ENCODE results near the gene SLC25A26. TPM values are rescaled to one million over a fixed set of nuclear protein-coding genes. Genes with fewer than 3 reads are reported as not detected.

SLC25A26 gene
- total RNA-seq (10 to 100 TPM; 17.3 to 32.3 (median 22.6) TPM), polyA plus RNA-seq (10 to 100 TPM; 19.9 to 27.7 TPM)
- long read RNA-seq, donor 1, transcript SLC25A26-201 (9 exons, 1,023 nt), result major isoform, 33 of 84 reads
- long read RNA-seq, donor 1, partial matches to known transcripts, result 29 of 84 reads
- long read RNA-seq, donor 1, other reads (novel, unspliced or antisense), result 22 of 84 reads
- long read RNA-seq, donor 2, transcript SLC25A26-201 (9 exons, 1,023 nt), result major isoform, 7 of 25 reads
- long read RNA-seq, donor 2, partial matches to known transcripts, result 18 of 25 reads
- long read RNA-seq, donor 2, other reads (novel, unspliced or antisense), result 0 of 25 reads
- long read RNA-seq, donor 3, partial matches to known transcripts, result 9 of 18 reads
- long read RNA-seq, donor 3, other reads (novel, unspliced or antisense), result 7 of 18 reads

GRCh38 chr3:66220602-66221377 lies at the start of gene SLC25A26:
SLC25A26 (plus strand) TSS chr3:66221001; CDS start chr3:66221095, 94 bp downstream.
- Histone ChIP-seq H3K4me3 (peak within 1 kb of the TSS; percentile 58), H3K27ac (peak within 1 kb of the TSS; percentile 33 to 66), H3K9me3 (no peaks in the 10 kb centered on the region), H3K4me1 (ENCODE audit: insufficient read depth) (peaks cover 3% of the 10 kb centered on the region), H3K27me3 (no peaks in the 10 kb centered on the region), H3K36me3 (no peaks in the 10 kb centered on the region)
- DNase-seq, result peak; percentile 94 to 96 (median 95)
- TF ChIP-seq EP300 (IDR thresholded peaks at IDR 0.05) (no peak), CTCF (IDR thresholded peaks at IDR 0.05) (no peak), POLR2A (IDR thresholded peaks at IDR 0.05) (no peak)
- intact Hi-C loops (cut with DNase I), result loop anchor here in 1 of 4 donors (10.0 kb wide), 1 partner anchor 176 kb away; no protein-coding TSS in a partner anchor
- 0 to 1% (median 0%) methylated on average over 36 to 56 of the region's 56 CpGs for WGBS, 3 donors

GRCh38 chr3:66172394-66172793 lies 48.4 kb upstream of the SLC25A26 start:
- H3K36me3 ChIP-seq, result no peaks in the 10 kb centered on the region
- no peak for DNase-seq
- H3K27me3 ChIP-seq, result no peaks in the 10 kb centered on the region
- H3K9me3 ChIP-seq, result no peaks in the 10 kb centered on the region
- WGBS, 3 donors, result 90 to 100% (median 91%) methylated on average over 1 of the region's 1 CpG
- no peak overlapping the region for H3K4me3 ChIP-seq
- H3K4me1 ChIP-seq (ENCODE audit: insufficient read depth), result no peaks in the 10 kb centered on the region
- TF ChIP-seq POLR2A (IDR thresholded peaks at IDR 0.05), result no peak
- no peak for TF ChIP-seq CTCF (IDR thresholded peaks at IDR 0.05)
- no peak for TF ChIP-seq EP300 (IDR thresholded peaks at IDR 0.05)
- H3K27ac ChIP-seq, result no peak overlapping the region
- intact Hi-C loops (cut with DNase I), result no loop called here

- TF ChIP-seq EP300 (IDR thresholded peaks at IDR 0.05) (no peak), CTCF (IDR thresholded peaks at IDR 0.05) (no peak), POLR2A (IDR thresholded peaks at IDR 0.05) (no peak)
- Histone ChIP-seq H3K27me3 (no peaks in the 10 kb centered on the region), H3K4me3 (no peak overlapping the region), H3K9me3 (no peaks in the 10 kb centered on the region), H3K4me1 (ENCODE audit: insufficient read depth) (no peaks in the 10 kb centered on the region), H3K36me3 (no peaks in the 10 kb centered on the region), H3K27ac (no peak overlapping the region)
- WGBS, 3 donors, result 84 to 92% (median 89%) methylated on average over 1 of the region's 1 CpG
- no peak for DNase-seq
- intact Hi-C loops (cut with DNase I), result no loop called here
Observed at GRCh38 chr3:66177026-66177425, 43.8 kb upstream of the SLC25A26 start.

- no peaks in the 10 kb centered on the region for H3K36me3 ChIP-seq
- H3K27me3 ChIP-seq, result no peaks in the 10 kb centered on the region
- intact Hi-C loops (cut with DNase I), result no loop called here
- no peak for TF ChIP-seq CTCF (IDR thresholded peaks at IDR 0.05)
- TF ChIP-seq POLR2A (IDR thresholded peaks at IDR 0.05), result no peak
- TF ChIP-seq EP300 (IDR thresholded peaks at IDR 0.05), result no peak
- H3K4me3 ChIP-seq, result no peak overlapping the region
- H3K9me3 ChIP-seq, result no peaks in the 10 kb centered on the region
- H3K4me1 ChIP-seq (ENCODE audit: insufficient read depth), result no peaks in the 10 kb centered on the region
- DNase-seq, result no peak
- WGBS, 3 donors, result 83 to 86% (median 86%) methylated on average over 6 of the region's 6 CpGs
- no peak overlapping the region for H3K27ac ChIP-seq
Observed at GRCh38 chr3:66178206-66178605, 42.6 kb upstream of the SLC25A26 start.
